Astrocyte (in vitro differentiated cells and primary cell): ENCODE data around the gene ADGRE2.

Source experiments
- CTCF ChIP-seq: IDR thresholded peaks from 2 replicates; pipeline ENCODE4 v1.5.1; 2011; ENCODE audit warnings: low read depth, mild to moderate bottlenecking, inconsistent platforms, low read length, moderate library complexity; ENCODE audit not compliant: insufficient read depth
- EZH2 ChIP-seq: IDR thresholded peaks from 2 replicates; pipeline ENCODE4 v1.6.1; 2012; ENCODE audit warnings: mild to moderate bottlenecking, low read length, inconsistent platforms; ENCODE audit not compliant: insufficient read depth

- TF ChIP-seq CTCF (no peak), EZH2 (no peak)
Measured at GRCh38 chr19:14798760-14799159, 20.4 kb upstream of the ADGRE2 start.
